GM19099 (cell line): Measurements from ENCODE around the gene TMEM19.
A peak's percentile ranks its signal among the peaks of the same experiment; 100 is the strongest.

Experiments
- POLR2A ChIP-seq: IDR thresholded peaks from 3 replicates; pipeline ENCODE4 v1.6.1; 2011; ENCODE audit warnings: low read depth; ENCODE audit not compliant: insufficient read length; ENCODE audit errors: extremely low read depth

Gene TMEM19

GRCh38 chr12:71685914-71686657 lies at the start of gene TMEM19:
Gene TMEM19 (plus strand): TSS chr12:71686082. CDS start chr12:71686681, 599 bp downstream.
- TF ChIP-seq POLR2A: peak; percentile 94

- TF ChIP-seq POLR2A: no peak
Observed at GRCh38 chr12:71636704-71637115, 49.2 kb upstream of the TMEM19 start.

GRCh38 chr12:71638499-71638898 lies 47.4 kb upstream of the TMEM19 start:
- TF ChIP-seq POLR2A: no peak

GRCh38 chr12:71639341-71639760 lies 46.5 kb upstream of the TMEM19 start:
- TF ChIP-seq POLR2A: no peak

GRCh38 chr12:71640316-71640715 lies 45.6 kb upstream of the TMEM19 start:
- no peak for TF ChIP-seq POLR2A

GRCh38 chr12:71641390-71641789 lies 44.5 kb upstream of the TMEM19 start:
- no peak for TF ChIP-seq POLR2A

- TF ChIP-seq POLR2A: no peak
Observed at GRCh38 chr12:71642264-71642663, 43.6 kb upstream of the TMEM19 start.

- TF ChIP-seq POLR2A: no peak
Observed at GRCh38 chr12:71645268-71645667, 40.6 kb upstream of the TMEM19 start.

GRCh38 chr12:71646512-71646911 lies 39.4 kb upstream of the TMEM19 start:
- TF ChIP-seq POLR2A: no peak

GRCh38 chr12:71648537-71648936 lies 37.3 kb upstream of the TMEM19 start:
- TF ChIP-seq POLR2A: no peak

GRCh38 chr12:71649401-71649800 lies 36.5 kb upstream of the TMEM19 start:
- no peak for TF ChIP-seq POLR2A

GRCh38 chr12:71652656-71653055 lies 33.2 kb upstream of the TMEM19 start:
- TF ChIP-seq POLR2A: no peak

GRCh38 chr12:71653137-71653536 lies 32.7 kb upstream of the TMEM19 start:
- no peak for TF ChIP-seq POLR2A

GRCh38 chr12:71654200-71654599 lies 31.7 kb upstream of the TMEM19 start:
- TF ChIP-seq POLR2A: no peak

- no peak for TF ChIP-seq POLR2A
Observed at GRCh38 chr12:71655495-71655894, 30.4 kb upstream of the TMEM19 start.

GRCh38 chr12:71655907-71656306 lies 30.0 kb upstream of the TMEM19 start:
- TF ChIP-seq POLR2A: no peak

- TF ChIP-seq POLR2A: no peak
Observed at GRCh38 chr12:71656740-71657139, 29.1 kb upstream of the TMEM19 start.
